Endothelial cell of umbilical vein (primary cell): ENCODE measurements around the gene TNIK. TPM values are rescaled to one million over a fixed set of nuclear protein-coding genes. Genes with fewer than 3 reads are reported as not detected.

ENCODE experiments used
- BruUV-seq: library from RNA; stranded (reverse); fragments of 400-500 nt; replicated peaks from 2 replicates; lab custom pipeline; 2021; lab: Mats Ljungman, UMichigan
- CTCF ChIA-PET: fragments of 300-600, 350-600 bp; sonication (Branson Sonifier 250); formaldehyde crosslinking; loops from one replicate; lab custom pipeline; 2021; ENCODE audit warnings: antibody characterized with exemption, inconsistent platforms; lab: Charles Lee
- POLR2A ChIA-PET: fragments of 300-600, 350-600 bp; sonication (Branson Sonifier 250); formaldehyde crosslinking; loops from one replicate; lab custom pipeline; 2021; ENCODE audit warnings: antibody characterized with exemption, inconsistent platforms; lab: Charles Lee
- DNase-seq: peaks from one replicate; pipeline ENCODE4 v3.0.0-alpha.2; 2011; ENCODE audit warnings: low read depth, low spot score
- FAIRE-seq: peaks from 2 replicates; lab custom pipeline; 2011; peaks lifted over from hg19 to GRCh38; lab: Jason Lieb, UNC
- H2AFZ ChIP-seq: 2 replicates; pipeline ENCODE4 v1.6.0; 2012; ENCODE audit warnings: low read depth, low read length, control low read depth, inconsistent platforms
- H3K27ac ChIP-seq: 2 replicates; pipeline ENCODE4 v1.5.1; 2011; ENCODE audit warnings: low read depth, mild to moderate bottlenecking, control low read depth, low read length, moderate library complexity; ENCODE audit not compliant: insufficient read depth
- H3K27me3 ChIP-seq, 2 experiments: 2 replicates each; pipeline versions ENCODE4 v1.6.0 to v1.6.1; 2011; ENCODE audit warnings: low read length in 2 of 2, mixed read lengths in 1 of 2; ENCODE audit not compliant: control insufficient read depth in 2 of 2, insufficient read depth in 2 of 2
- H3K36me3 ChIP-seq, 2 experiments: 2 replicates in 1 of 2; 3 replicates in 1 of 2; pipeline ENCODE4 v1.5.1; 2011; ENCODE audit warnings: low read length in 2 of 2, mild to moderate bottlenecking in 1 of 2, moderate library complexity in 1 of 2; ENCODE audit not compliant: control insufficient read depth in 2 of 2, insufficient read depth in 2 of 2; ENCODE audit errors: extremely low read depth in 1 of 2
- H3K4me1 ChIP-seq: 3 replicates; pipeline ENCODE4 v1.5.1; 2011; ENCODE audit warnings: mild to moderate bottlenecking, low read length; ENCODE audit not compliant: control insufficient read depth, insufficient read depth; ENCODE audit errors: extremely low read depth
- H3K4me2 ChIP-seq: 2 replicates; pipeline ENCODE4 v1.6.1; 2011; ENCODE audit warnings: low read length, control low read depth, mixed read lengths; ENCODE audit not compliant: insufficient read depth
- H3K4me3 ChIP-seq, 3 experiments: fragments of 200-600 bp in 1 of 3; sonication (generic), shearing (Covaris generic) in 1 of 3; replicated peaks in 1 of 3; 2 replicates each; pipeline ENCODE4 v1.5.1; 2011 to 2016; ENCODE audit warnings: control low read depth in 3 of 3, low read length in 3 of 3, mild to moderate bottlenecking in 2 of 3, inconsistent platforms in 1 of 3, low read depth in 1 of 3, moderate library complexity in 1 of 3; ENCODE audit not compliant: insufficient read depth in 1 of 3
- H3K79me2 ChIP-seq: 2 replicates; pipeline ENCODE4 v1.6.0; 2012; ENCODE audit warnings: low read length, inconsistent platforms; ENCODE audit not compliant: control insufficient read depth, insufficient read depth
- H3K9ac ChIP-seq: replicated peaks from 2 replicates; pipeline ENCODE3; 2011; ENCODE audit warnings: low read length, control low read depth; ENCODE audit not compliant: insufficient read depth; ENCODE audit errors: extremely low read depth
- H3K9me1 ChIP-seq: replicated peaks from 3 replicates; pipeline ENCODE4 v1.6.0; 2011; ENCODE audit warnings: mild to moderate bottlenecking, low read length; ENCODE audit not compliant: control insufficient read depth, insufficient read depth; ENCODE audit errors: extremely low read depth
- H3K9me3 ChIP-seq: replicated peaks from 2 replicates; pipeline ENCODE4 v1.5.1; 2012; ENCODE audit warnings: low read length, inconsistent platforms; ENCODE audit not compliant: control insufficient read depth, insufficient read depth
- H4K20me1 ChIP-seq: replicated peaks from 2 replicates; pipeline ENCODE3; 2011; ENCODE audit warnings: mild to moderate bottlenecking, low read length; ENCODE audit not compliant: control insufficient read depth, insufficient read depth; ENCODE audit errors: extremely low read depth
- CTCF ChIP-seq, 2 donors: IDR thresholded peaks; 1 replicate in 1 of 2; 2 replicates in 1 of 2; pipeline ENCODE4 v1.5.1; 2011; ENCODE audit warnings: low read length in 2 of 2, mild to moderate bottlenecking in 2 of 2, moderate library complexity in 2 of 2, control low read depth in 1 of 2, inconsistent platforms in 1 of 2, low read depth in 1 of 2; ENCODE audit not compliant: insufficient read depth in 1 of 2; ENCODE audit errors: extremely low read depth in 1 of 2
- EZH2 ChIP-seq: IDR thresholded peaks from 2 replicates; pipeline ENCODE4 v1.6.1; 2012; ENCODE audit warnings: borderline replicate concordance, low read depth, mild to moderate bottlenecking, moderate library complexity, low read length, inconsistent platforms; ENCODE audit not compliant: severe bottlenecking
- FOS ChIP-seq: IDR thresholded peaks from 2 replicates; pipeline ENCODE4 v1.6.1; 2011; ENCODE audit warnings: mild to moderate bottlenecking, low read length, moderate library complexity, borderline replicate concordance; ENCODE audit not compliant: insufficient read depth
- GATA2 ChIP-seq: IDR thresholded peaks from 2 replicates; pipeline ENCODE4 v1.7.0; 2011; ENCODE audit warnings: low read depth, mild to moderate bottlenecking, moderate library complexity, mixed read lengths, low read length; ENCODE audit not compliant: insufficient read length, insufficient read depth
- JUN ChIP-seq: IDR thresholded peaks from 2 replicates; pipeline ENCODE4 v1.6.1; 2011; ENCODE audit warnings: borderline replicate concordance, low read depth; ENCODE audit not compliant: insufficient read length, insufficient read depth
- MYC ChIP-seq: IDR thresholded peaks from one replicate; pipeline ENCODE4 v1.6.1; 2011; ENCODE audit warnings: mild to moderate bottlenecking, low read depth, low read length
- POLR2A ChIP-seq: IDR thresholded peaks from 2 replicates; pipeline ENCODE4 v1.6.1; 2012; ENCODE audit warnings: low read depth, mild to moderate bottlenecking, control low read depth, low read length
- POLR2AphosphoS5 ChIP-seq: IDR thresholded peaks from 2 replicates; pipeline ENCODE4 v1.6.1; 2012; ENCODE audit warnings: low read depth, mild to moderate bottlenecking, control low read depth, low read length, moderate library complexity; ENCODE audit not compliant: insufficient read depth
- dilution Hi-C: fragments of 300-500 bp; cut with MboI; formaldehyde crosslinking; loops from one replicate; pipeline ENCODE4 v1.15.0; 2019; ENCODE audit warnings: low sequenced_read_pairs; ENCODE audit not compliant: extremely low pct_ligation_motif_present
- intact Hi-C: fragments of 100-400 bp; cut with micrococcal nuclease; formaldehyde crosslinking; loops from one replicate; pipeline ENCODE4 v1.10.0; 2022
- polyA plus RNA-seq, 4 experiments: library from polyadenylated mRNA; depleted of rRNA in 3 of 4; stranded (reverse) in 3 of 4; unstranded in 1 of 4; fragments of >200 nt; gene quantifications; 2 replicates each; pipeline versions ENCODE4 v1.2.1 to v1.2.3, GENCODE V29; 2011 to 2012; ENCODE audit warnings: missing spikeins in 1 of 4
- total RNA-seq: library from RNA; stranded (reverse); gene quantifications from 2 replicates; pipeline ENCODE4 v1.2.3, GENCODE V29; 2021
- TF ChIP-seq, protein P1 (sequence below): IDR thresholded peaks from 2 replicates; pipeline ENCODE4 v1.6.1; 2011; ENCODE audit not compliant: insufficient read depth, insufficient read length

The TNIK gene
- total and polyA plus RNA-seq, 2 donors (not counting 3 experiments of a cell fraction or from before 2014, with no cell fraction given): 10.9 to 39.7 TPM

- no peaks in the 10 kb centered on the region for H3K79me2 ChIP-seq
- intact Hi-C loops: no loop called here
- no peak overlapping the region for H3K4me3 ChIP-seq
- TF ChIP-seq FOS (no peak), JUN (no peak), GATA2 (no peak), MYC (no peak), CTCF (IDR thresholded peaks at IDR 0.05; ENCODE audit: extremely low read depth in 1 of 2, insufficient read depth in 1 of 2, low read depth in 1 of 2, low read length in 2 of 2) (no peak)
- no peaks in the 10 kb centered on the region for H3K36me3 ChIP-seq
- CTCF ChIA-PET: interaction anchor here (1.2 to 1.3 kb wide), 2 partner anchors 22 to 23 kb away, joined by 3 read pairs; no protein-coding TSS in a partner anchor
- no TSS peak for BruUV-seq
- H3K9me3 ChIP-seq: no peaks in the 10 kb centered on the region
- H3K9ac ChIP-seq: no peak overlapping the region
- no peak for DNase-seq
- no peaks in the 10 kb centered on the region for H3K27me3 ChIP-seq
- no peaks in the 10 kb centered on the region for H4K20me1 ChIP-seq
- no peak overlapping the region for H2AFZ ChIP-seq
- H3K27ac ChIP-seq: no peak overlapping the region
- no peaks in the 10 kb centered on the region for H3K4me1 ChIP-seq
- POLR2A ChIA-PET: no interaction called here
- FAIRE-seq: no peak
- H3K9me1 ChIP-seq: no peaks in the 10 kb centered on the region
- no peak overlapping the region for H3K4me2 ChIP-seq
- dilution Hi-C loops: no loop called here
These were observed 31.2 kb upstream of the TNIK start for GRCh38 chr3:171491361-171491760.

DNA sequence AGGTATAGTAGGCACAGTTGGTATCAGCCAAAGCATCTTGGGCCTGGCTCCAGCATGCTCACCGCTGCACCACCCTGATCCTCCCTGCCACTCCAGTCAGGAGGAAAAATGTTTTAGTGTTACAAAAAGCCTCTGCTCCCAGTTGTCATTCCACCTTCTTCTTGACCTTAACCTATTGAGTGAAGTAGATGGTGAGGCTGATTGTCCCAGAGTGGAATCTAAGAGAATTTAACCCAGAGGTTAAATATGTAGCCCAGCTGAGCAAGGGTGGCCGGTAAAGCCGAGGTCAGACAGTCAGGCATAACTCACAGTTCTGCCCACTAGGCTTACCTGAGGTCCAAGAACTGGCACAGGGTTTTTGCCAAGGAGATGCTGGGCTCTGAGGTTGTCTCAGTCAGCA is 30.7 kb upstream of the TNIK start:
- Histone ChIP-seq H3K4me3 (no peak overlapping the region), H3K27ac (no peak overlapping the region), H3K4me1 (no peaks in the 10 kb centered on the region), H3K4me2 (no peak overlapping the region), H4K20me1 (no peaks in the 10 kb centered on the region), H3K36me3 (no peaks in the 10 kb centered on the region), H3K9me1 (no peaks in the 10 kb centered on the region), H3K27me3 (no peaks in the 10 kb centered on the region), H3K79me2 (no peaks in the 10 kb centered on the region), H2AFZ (no peak overlapping the region), H3K9ac (no peak overlapping the region), H3K9me3 (no peaks in the 10 kb centered on the region)
- BruUV-seq: no TSS peak
- DNase-seq: no peak
- intact Hi-C loops: no loop called here
- no peak for FAIRE-seq
- ChIA-PET POLR2A (no interaction called here), CTCF (interaction anchor here (1.2 to 1.6 kb wide), 3 partner anchors 12 to 23 kb away, joined by 3 read pairs; no protein-coding TSS in a partner anchor)
- dilution Hi-C loops: no loop called here
- no peak for TF ChIP-seq EZH2
- TF ChIP-seq FOS: no peak
- no peak for TF ChIP-seq JUN
- TF ChIP-seq POLR2A: no peak
- TF ChIP-seq POLR2AphosphoS5: no peak
- no peak for TF ChIP-seq GATA2
- TF ChIP-seq CTCF (IDR thresholded peaks at IDR 0.05; ENCODE audit: extremely low read depth in 1 of 2, insufficient read depth in 1 of 2, low read depth in 1 of 2, low read length in 2 of 2): no peak
- TF ChIP-seq MYC: no peak
- TF ChIP-seq, protein P1, sequence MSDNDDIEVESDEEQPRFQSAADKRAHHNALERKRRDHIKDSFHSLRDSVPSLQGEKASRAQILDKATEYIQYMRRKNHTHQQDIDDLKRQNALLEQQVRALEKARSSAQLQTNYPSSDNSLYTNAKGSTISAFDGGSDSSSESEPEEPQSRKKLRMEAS: no peak
